Activated naive CD4-positive, alpha-beta T cell (primary cell): Measurements from ENCODE around the gene KCTD5.

Experiments used
- DNase-seq, 4 experiments: peaks; one replicate each; lab custom pipeline; 2025; lab: John Stamatoyannopoulos, UW

KCTD5 gene

GRCh38 chr16:2697401-2697948 is 15.2 kb downstream of the KCTD5 start:
- no peak for DNase-seq

DNA sequence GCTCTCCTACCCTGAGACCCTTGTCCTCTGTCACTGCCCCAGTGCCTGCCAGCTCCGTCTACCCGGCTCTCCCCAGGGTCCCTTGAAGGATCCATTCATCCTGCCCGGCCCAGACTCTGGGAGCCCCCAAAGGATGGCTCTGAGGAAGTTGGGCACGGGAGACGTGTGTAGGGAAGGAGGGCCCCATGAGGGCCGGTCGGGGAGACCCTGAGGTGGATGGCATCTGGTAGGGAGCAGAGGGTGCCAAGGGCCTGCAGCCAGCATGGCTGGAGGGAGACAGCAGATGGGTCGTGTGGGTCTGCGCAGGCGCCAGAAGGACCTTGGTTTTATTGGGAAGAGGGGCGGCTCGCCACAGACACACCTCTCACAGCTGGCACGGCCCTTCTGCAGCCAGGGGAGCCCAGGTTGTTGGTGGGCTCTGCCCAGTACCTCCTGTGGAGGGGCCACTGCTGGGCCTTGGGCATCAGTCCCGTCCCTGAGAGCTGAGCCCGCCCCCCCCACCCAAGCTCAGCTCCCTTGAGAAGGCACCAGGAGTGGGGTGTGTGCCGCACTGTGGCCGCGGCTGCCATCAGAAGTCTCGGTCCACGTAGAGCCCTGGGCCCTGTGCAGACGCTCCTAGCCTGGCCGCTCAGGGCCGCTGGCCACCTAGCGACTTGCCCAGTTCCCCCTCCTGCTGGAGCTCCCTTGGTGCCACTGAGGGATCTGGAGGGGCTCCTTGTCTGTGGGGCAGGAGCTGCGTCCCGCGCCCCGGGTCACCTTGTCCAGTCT is 16.0 kb downstream of the KCTD5 start:
- no peak for DNase-seq

DNA sequence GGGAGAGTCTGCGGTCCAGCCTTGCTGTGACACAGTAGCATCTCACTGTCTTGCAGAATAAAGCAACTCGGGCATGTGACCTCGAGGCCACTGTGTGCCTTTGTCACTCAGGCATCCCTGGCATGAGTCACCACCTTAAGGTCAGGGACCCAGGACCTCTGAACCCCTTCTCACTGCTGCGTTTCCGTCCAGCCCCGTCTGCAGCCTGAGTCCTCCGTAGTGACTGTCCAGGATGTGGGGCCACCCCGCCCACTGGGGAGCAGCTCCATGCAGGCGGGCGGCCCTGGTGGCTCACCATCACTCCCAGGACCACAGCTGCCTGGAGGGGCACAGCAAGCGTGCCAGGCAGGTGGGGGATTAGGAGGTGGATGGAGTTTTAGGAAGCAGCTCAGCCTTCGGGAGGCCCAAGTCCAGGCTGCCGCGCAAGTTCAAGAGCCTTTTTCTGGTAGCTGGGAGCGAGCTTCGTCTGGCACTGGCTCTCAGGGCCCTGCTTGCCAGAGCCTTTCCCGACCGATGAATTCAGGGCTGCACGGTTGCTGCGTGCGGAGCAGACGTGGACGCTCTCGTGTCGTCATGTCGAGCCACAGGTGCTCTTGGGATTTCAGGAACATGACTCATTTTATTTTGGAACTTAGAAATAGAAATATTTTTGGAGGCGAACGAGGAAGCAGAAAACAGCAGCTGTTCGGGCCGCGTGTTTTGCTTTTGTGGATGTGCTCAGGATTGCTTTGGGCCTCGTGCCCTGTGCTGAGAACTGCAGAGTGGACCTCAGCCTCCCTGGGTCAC is 16.8 kb downstream of the KCTD5 start:
- DNase-seq = no peak

DNA sequence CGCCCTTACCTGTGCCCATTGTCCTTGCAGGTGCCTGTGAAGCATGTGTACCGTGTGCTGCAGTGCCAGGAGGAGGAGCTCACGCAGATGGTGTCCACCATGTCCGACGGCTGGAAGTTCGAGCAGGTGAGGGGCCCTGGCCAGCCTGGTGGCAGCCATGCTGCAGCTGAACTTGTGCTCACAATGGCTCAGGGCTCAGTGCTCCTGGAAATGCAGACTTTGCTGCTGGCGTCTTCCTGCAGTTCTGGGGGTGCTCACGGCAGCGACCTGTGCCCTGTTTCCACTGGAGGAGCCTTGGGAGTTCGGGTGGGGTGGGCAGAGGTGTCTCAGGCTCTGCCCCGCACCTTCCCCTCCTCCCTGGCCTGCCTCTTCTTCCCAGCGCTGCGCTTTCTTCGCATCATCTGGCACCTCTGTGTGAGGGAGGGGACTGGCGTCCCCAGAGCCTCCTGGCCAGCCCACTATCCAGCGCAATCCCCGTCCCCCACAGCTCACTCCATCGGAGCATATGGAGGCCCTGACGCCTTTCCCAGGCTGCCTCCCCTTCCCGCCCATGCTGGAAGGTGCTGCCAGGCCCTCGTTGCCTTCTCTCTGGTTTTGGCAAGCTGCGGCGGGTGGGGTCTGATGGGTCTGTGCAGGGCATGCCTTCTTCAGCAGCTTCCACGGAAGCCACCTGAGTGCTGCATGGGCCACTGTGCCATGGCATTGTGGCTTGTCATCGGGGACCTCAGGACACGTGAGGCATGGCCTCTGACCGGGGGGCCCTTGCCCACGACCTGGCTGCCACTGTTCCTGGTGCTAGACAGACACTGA is 17.7 kb downstream of the KCTD5 start:
- no peak for DNase-seq

DNA sequence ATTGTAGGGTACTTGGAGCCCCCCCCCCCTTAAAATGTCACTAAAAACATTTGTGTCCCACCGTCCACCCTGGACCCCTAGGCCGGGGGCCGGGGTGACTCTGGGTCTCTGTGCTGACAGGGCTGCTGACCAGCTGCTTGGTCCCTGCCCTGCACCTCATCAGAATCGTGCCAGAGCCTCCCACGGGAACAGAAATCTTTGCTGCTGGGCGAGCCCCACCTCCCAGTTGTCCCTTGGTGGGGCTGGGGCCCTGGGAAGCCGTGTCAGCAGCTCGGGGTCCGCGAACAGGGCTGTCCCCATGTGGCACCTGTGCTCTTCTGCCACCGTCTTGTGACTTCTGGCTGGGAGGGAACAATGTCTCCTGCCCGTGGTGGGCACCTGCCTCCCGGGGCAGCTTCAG is 18.5 kb downstream of the KCTD5 start:
- DNase-seq = no peak

- no peak for DNase-seq
Measured at GRCh38 chr16:2701272-2701671, 18.9 kb downstream of the KCTD5 start.

GRCh38 chr16:2701713-2702437 is 19.6 kb downstream of the KCTD5 start:
- DNase-seq = no peak

- DNase-seq = no peak
Measured at GRCh38 chr16:2702438-2702825, 20.1 kb downstream of the KCTD5 start.

DNA sequence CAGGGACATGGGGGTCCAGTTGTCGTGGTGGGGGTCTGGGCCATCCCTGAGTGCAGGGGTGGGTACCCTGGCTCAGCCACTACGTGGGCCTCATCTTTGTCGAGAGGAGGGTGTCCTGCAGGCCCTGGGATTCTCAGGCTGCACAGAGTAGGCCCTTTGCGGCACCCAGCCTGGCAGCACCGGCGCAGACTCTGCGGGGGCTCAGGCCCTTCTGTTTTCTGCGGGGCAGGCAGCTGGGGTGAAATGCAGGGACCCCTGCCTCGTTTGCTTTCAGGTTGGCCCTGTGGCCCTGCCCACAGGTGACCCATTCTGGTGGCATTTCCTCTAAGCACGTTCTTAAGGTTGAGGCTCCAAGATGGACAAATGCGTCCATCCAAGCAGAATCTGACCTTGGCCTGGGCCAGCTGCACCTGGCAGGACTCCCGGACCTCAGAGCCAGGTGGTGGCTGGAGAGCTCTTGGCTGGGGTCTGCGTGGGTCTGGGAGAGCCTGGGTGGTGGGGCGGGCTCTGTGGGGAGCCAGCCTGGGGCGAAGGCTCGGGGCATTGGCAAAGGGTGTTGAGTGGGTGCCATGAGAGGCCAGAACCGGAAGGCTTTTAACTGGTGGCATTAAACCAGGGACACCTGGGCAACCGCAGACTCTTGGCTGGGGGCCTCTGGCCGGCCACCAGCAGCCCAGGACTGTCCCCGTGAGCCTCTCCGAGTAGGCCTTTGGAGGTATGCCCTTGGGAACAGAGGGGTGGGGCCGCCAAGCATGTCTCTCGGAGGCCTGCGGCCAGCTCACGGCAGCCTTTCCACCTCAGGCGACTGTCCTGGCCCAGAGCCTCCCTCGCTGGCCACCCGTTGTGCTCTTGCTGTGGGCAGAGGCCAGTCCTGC is 20.8 kb downstream of the KCTD5 start:
- no peak for DNase-seq

DNA sequence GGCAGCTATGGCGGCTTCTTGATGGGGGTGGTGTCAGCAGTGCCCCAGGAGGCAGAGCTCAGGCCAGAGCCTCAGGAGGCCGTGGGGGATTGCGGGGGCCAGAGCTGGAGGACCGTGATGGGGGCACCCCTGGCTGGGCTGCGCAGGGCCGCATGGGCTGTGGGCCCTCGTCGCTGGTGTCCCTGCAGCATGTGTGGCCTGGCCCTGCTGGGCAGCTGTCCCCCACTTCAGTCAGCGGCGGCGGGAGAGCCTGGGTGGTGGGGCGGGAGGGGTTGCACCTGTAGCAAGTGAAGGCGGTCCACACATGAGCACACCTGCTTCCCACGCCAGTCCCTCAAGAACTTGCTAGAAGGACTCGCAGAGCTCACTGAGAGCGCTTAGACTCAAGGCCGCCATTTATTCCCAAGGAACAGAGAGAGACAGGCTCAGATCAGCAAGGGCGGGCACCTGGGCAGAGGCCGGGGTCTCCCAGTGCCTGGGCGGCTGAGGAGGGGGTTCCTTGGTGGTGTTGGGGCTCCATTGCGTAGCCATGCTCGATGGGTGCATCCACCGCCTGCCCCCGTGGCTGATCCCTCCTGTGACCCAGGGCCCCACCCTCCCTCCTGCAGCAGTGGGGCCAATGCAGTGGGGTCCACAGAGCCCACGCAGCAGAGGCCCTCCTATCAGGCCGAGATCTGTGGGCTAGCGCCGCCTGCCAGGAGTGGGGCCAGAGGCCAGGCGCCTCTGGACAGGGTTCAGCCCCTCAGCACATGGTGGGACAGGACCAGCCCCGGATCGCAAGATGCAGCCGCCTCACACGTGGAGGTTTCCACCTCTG is 22.1 kb downstream of the KCTD5 start:
- no peak for DNase-seq

- DNase-seq = no peak
Measured at GRCh38 chr16:2704983-2705275, 22.6 kb downstream of the KCTD5 start.

GRCh38 chr16:2705351-2705750 is 23.0 kb downstream of the KCTD5 start:
- DNase-seq = no peak

- no peak for DNase-seq
Measured at GRCh38 chr16:2706085-2706484, 23.8 kb downstream of the KCTD5 start.

DNA sequence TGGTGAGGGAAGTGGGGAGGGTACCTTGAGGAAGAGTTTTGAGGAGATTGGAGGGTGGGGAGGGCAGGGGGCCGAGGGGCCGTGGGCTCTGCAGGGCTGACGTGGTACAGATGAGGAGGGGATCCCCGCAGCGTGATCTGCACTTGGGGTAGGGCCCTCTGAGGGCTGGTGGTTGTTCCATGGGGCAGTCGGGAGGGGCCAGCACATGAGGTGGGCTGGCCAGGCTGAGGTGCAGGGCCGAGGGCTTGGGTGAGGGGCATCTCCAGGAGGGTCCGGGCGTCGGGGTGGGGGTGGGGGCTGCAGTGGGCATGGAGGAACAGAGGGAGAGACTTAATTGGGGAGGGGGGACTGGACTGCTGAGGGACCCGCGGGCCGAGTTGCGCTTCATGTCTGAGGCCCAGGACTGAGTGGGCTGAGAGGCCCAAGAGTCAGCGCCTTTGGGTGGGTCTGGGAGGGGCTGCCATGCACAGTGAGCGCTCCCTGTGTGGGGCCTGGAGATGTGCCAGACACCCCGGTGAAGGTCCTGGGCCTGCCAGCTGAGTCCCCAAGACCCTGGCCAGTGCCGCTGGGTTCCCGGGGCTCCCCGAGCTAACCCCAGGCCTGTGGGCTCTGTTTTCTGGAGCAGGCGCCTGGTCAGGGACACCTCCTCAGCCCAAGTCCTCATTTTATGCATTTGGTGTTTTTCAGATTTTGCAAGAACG is 24.4 kb downstream of the KCTD5 start:
- DNase-seq = no peak

DNA sequence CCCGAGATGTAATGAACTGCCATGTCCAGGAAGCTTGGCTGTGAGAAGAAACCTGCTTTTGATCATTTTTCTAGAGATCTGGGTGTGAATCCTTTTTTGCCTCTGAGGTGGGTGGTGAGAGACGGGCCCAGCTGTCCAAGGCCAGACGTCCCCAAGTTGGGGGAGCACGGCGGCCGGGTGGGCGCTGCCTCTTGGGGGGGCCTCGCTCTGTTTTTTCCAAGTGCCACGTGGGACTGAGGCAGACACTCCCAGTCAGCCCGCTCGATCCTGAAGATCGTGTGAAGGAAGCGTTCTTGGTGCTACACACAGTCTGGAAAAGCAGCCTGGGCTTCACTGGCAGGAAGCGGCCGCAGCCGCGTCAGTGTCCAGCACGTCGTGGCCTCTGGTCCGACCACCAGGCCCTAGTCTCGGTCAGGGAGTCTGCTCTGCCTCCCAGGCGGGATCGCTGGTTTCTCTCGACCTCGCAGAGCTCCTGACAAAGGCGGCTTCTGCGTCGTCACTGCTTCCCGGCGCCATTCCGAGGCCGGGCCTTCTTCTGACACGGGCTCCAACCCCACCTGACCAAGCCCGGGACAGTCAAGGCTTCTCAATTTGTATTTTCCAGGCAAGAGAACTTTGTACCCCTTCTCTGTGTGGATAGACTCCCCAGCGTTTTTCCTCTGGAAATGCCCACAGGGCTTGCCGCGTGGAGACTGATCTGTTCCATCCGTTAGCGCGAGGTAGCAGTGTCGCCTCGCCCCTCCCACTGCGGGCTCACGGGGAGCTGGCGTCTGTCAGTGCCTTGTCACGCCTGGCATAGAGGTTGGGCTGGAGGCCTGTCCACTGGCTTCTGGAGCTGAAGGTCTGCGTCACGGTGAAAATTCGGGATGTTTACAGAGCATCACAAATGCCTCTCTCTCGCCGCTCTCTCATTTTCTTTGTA is 25.3 kb downstream of the KCTD5 start:
- DNase-seq = no peak

DNA sequence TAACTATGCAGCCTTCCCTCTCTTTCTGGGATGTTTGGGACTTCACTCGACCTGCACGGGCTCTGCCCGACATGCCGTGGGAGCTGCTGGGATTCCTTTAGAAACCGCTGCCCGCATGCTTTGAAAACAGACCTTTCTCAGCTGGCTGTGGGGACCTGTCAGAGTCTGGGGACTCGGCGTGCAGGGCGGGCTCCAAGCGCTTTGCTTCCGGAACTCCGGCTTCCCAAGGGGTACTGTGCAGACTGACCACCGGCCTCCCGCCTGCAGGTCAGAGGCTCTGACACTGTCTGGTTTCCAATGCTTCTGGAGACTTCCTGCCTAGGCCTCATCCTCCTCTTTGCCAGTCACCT is 25.9 kb downstream of the KCTD5 start:
- no peak for DNase-seq

GRCh38 chr16:2708955-2709587 is 26.7 kb downstream of the KCTD5 start:
- DNase-seq = no peak

GRCh38 chr16:2709588-2709984 is 27.3 kb downstream of the KCTD5 start:
- no peak for DNase-seq
